Astrocyte of the spinal cord (primary cell): ENCODE results near the gene ATRIP.

ENCODE experiments used
- DNase-seq: peaks from one replicate; pipeline ENCODE4 v3.0.0; 2011; ENCODE audit warnings: low read depth, low spot score
- H3K4me3 ChIP-seq: 2 replicates; pipeline ENCODE4 v1.5.1; 2011; ENCODE audit warnings: low read depth, mild to moderate bottlenecking, low read length, moderate library complexity
- in situ Hi-C: cut with HindIII; loops from 2 replicates; pipeline ENCODE4 v1.10.0; 2017; ENCODE audit warnings: low sequenced_read_pairs
- TF ChIP-seq, protein P1 (sequence below): IDR thresholded peaks from 2 replicates; pipeline ENCODE4 v1.5.1; 2012; ENCODE audit warnings: low read depth, mild to moderate bottlenecking, low read length, inconsistent platforms

ATRIP gene

DNA sequence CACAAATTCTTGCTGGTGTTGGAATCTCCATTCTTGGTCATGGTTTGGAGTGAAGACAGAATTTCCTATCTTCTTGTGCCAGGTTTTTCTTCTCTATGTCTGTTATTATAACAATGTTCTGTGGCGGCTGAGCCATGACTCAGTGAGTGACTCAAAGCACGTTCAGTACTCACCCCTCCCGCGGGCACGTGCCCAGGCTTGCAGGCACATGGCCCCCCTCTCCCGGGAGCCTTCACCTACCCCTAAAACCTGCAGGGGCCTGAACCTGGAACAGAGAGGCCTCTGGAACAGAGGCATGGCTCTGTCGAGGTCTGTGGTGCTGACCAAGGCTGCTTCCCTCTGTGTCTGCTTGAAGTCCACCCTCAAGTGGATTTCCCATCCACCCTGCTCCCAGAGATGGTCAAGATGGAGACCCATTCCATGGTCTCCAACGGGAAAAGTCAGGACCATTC is 44.2 kb upstream of the ATRIP start:
- in situ Hi-C loops: no loop called here
- H3K4me3 ChIP-seq: no peak overlapping the region
- DNase-seq: peak; percentile 94
- TF ChIP-seq, protein P1, sequence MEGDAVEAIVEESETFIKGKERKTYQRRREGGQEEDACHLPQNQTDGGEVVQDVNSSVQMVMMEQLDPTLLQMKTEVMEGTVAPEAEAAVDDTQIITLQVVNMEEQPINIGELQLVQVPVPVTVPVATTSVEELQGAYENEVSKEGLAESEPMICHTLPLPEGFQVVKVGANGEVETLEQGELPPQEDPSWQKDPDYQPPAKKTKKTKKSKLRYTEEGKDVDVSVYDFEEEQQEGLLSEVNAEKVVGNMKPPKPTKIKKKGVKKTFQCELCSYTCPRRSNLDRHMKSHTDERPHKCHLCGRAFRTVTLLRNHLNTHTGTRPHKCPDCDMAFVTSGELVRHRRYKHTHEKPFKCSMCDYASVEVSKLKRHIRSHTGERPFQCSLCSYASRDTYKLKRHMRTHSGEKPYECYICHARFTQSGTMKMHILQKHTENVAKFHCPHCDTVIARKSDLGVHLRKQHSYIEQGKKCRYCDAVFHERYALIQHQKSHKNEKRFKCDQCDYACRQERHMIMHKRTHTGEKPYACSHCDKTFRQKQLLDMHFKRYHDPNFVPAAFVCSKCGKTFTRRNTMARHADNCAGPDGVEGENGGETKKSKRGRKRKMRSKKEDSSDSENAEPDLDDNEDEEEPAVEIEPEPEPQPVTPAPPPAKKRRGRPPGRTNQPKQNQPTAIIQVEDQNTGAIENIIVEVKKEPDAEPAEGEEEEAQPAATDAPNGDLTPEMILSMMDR: no peak

DNA sequence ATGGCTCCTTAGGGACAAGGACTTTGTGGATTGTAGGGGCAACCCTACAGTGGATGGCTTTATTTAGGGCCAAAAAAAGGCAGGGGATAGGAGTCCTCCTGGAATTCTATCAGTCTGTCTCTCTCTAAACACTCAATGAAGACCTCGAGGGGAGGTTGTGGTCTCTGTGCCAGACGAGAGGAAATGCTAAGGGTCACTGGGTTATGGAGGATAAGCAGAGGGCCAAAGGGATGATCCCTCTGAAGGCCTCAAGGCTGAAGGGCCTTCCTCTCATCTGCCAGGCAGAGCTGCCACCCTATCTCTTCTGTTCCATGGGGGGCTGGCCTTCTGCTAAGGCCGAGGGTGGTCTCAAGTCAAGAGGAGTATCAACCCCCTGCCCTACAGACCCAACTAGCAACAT is 43.6 kb upstream of the ATRIP start:
- DNase-seq: no peak
- in situ Hi-C loops: no loop called here
- TF ChIP-seq, protein P1: no peak
- no peak overlapping the region for H3K4me3 ChIP-seq

DNA sequence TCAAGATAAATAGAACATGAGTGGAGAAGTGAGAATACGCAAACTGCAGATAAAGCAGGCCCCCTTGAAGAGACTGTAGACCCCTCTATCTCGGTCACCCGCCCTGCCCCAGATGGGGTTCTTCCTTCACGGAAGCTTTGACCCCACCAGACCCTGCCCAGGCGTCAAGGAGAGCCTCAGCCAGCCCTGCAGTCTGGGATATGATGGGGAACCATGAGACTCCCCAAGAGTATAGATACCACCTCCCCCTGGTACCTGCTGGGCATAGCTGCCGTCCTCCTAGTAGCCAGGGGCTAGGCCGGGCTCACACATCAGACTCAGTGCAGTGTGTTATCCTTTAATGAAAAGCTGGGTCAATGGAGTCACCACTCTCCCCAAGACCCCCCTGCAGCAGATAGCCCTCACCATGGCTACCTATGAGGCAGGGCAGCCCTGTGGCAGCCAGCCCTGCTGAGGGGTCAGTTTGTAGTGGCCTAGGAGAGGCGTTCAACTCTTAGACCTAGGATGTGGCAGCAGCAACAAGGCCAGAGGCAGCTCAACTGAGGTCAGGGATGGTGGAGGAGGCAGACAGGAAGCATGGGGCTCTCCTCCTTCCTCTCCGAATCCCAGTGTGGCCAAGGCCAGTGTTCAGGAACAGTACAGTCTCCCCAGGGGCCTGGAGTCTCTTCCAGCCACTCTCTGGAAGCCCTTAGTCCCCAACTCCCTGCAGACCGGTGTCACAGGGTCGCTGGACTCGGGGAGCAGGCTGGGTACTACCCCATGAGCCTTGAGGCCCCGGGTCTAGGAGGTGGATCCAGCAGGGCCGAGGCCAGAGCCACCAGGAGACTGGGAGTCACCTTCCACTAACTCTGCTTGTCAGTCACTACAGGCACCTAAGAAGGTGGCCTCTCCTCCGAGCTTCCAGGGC is 42.8 kb upstream of the ATRIP start:
- TF ChIP-seq, protein P1: no peak
- in situ Hi-C loops: no loop called here
- no peak overlapping the region for H3K4me3 ChIP-seq
- DNase-seq: no peak

DNA sequence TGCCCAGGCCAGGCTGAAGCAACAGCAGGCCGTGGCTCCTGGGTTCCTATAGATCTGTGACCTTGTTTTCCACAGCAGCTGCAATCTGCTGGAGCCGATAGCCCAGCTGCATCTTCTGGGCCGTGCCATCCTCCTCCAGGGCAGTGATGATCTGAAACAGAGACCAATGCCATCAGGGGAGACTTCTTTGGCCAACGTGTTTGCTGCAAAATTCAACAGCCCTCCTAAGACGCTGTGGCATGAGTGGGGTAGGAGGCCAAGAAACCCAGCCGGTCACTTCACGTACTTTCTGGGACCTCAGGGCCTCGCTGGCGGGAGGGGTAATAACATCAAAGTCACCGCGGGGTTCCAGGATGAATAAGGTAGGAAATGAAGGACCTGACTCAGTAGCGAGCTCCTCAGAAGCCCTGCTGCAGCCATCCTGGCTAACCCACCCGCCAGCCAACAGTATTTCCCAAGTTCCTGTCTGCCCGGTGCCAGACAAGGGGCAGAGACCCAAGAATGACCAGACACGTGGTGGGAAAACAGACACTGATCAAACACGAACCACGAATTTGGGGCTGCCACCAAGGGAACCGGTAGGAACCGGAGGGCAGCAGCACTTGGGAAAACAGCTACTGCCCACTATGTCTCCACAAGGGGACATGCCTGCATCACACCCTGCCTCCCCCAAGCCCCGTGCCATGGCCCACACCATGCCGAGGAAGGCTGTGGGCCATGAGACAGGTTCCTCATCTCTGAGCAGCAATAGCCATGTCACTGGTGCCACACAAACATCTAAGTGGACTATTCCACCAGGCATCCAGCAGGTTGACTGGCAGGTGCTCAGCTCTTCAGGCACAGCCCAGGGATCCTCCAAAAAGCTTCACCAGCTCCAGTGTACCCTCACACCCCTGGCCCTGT is 41.8 kb upstream of the ATRIP start:
- TF ChIP-seq, protein P1: no peak

DNA sequence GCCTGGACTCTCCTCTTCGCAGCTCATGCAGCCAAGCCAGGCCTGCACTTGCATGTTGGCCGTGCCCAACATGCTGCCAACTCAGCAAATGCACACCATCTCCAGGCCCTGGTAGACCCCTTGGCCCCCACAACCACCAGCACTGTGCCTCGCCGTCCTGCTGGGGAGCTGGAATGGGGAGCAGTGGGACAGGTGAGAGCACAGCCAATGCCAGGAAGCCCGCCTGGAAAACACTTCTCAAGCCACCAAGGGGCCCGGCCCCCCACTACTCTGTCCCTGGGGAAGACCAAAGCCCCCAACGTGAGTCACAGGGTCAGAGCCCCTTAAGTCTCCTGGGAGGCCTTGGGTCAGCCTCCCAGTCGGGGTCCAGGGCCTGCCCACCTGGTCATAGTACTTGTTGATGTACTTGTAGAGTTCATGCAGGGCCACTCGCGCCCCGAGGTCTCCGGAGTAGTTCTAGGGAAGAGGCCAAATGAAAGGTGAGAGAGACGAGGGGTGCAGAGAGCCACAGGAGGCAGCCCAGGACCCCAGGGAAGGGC is 41.1 kb upstream of the ATRIP start:
- TF ChIP-seq, protein P1: no peak

More for the DNA sequence above, 41.8 kb upstream of the ATRIP start:
- no peak overlapping the region for H3K4me3 ChIP-seq
- no peak for DNase-seq
- in situ Hi-C loops: no loop called here

DNA sequence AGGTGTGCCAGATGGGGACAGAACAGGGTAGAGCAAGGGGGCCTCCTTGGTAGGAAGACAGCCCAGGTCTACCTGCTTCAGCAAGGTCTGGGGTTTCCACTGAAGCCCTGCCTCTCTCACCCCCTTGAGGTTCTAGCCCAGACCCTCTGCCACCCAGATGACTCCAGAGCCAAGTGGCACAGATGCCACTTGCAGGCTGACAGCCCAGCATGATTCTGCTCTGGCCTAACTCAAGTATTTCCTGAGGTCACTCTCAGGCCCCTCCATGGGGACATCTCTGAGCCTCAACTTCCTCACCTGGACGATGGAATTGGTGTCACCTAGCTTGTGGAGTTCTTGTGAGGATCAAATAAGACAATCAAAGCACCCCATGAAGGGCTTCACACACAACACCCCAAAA is 40.6 kb upstream of the ATRIP start:
- TF ChIP-seq, protein P1: no peak
- in situ Hi-C loops: no loop called here
- no peak for DNase-seq
- no peak overlapping the region for H3K4me3 ChIP-seq

More for the DNA sequence above, 41.1 kb upstream of the ATRIP start:
- in situ Hi-C loops: no loop called here
- H3K4me3 ChIP-seq: no peak overlapping the region
- no peak for DNase-seq
